Measurements from ENCODE around the gene TMEM8B. TPM values are rescaled to one million over a fixed set of nuclear protein-coding genes. Genes with fewer than 3 reads are reported as not detected.

Gene TMEM8B
- total and polyA plus RNA-seq, 10 of the 15 experiments (the other 5 are each of a cell fraction or from before 2014, with no cell fraction given) = 0.19 to 7.6 (median 2.5) TPM

DNA sequence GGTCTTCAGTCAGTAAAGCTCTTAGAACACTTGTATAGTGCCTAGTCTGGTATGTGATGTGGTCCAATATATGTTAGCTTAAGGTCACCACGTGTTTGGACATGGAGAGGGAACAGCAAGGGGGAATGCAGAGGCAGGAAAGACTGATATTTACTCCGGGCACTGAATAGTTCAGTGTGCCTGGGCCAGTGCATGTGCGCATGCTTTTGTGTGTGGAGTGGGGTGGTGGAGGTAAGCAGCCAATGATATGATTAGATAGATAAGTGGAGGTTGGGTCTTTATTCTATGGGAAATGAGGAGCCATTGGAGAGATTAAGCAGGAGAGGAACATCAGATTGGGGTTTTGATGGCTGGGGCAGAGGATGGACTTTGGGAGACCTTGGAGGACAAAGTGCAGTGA is 27.2 kb downstream of the TMEM8B start:
- FAIRE-seq = no peak
- ChIA-PET POLR2A (interaction anchor here (0.5 to 1.6 kb wide), 3 partner anchors 9 to 620 kb away, joined by 3 to 5 read pairs (median 5); partner anchors contain the start of gene HINT2), SMC1A (ENCODE audit: uncharacterized antibody, unreplicated experiment) (interaction anchor here (0.8 to 3.0 kb wide), 4 partner anchors 11 to 166 kb away, joined by 3 to 13 read pairs (median 4); no protein-coding TSS in a partner anchor), RAD21 (ENCODE audit: unreplicated experiment) (interaction anchor here (4.7 kb wide), 1 partner anchor 30 kb away, joined by 18 read pairs; no protein-coding TSS in a partner anchor), CTCF (interaction anchor here (1.4 to 12.7 kb wide), 5 partner anchors 8 to 68 kb away, joined by 3 to 92 read pairs (median 7); partner anchors contain the start of genes FAM221B and TMEM8B)
- no peaks in the 10 kb centered on the region for H3K79me2 ChIP-seq (ENCODE audit: control insufficient read depth, insufficient read depth, low read length)
- H4K20me1 ChIP-seq (ENCODE audit: control insufficient read depth, insufficient read depth) = no peaks in the 10 kb centered on the region
- H3K4me3 ChIP-seq = no peak overlapping the region
- TF ChIP-seq SMARCA5 (IDR thresholded peaks at IDR 0.05) (no peak), PAX8 (IDR thresholded peaks at IDR 0.05) (no peak), CREB1 (IDR thresholded peaks at IDR 0.05; ENCODE audit: low read depth) (no peak), ETV6 (conservative IDR thresholded peaks at IDR 0.05 in 1 of 2, IDR thresholded peaks at IDR 0.05 in 1 of 2; ENCODE audit: borderline replicate concordance in 1 of 2, low read depth in 1 of 2) (no peak)
- TF ChIP-seq, protein P1, sequence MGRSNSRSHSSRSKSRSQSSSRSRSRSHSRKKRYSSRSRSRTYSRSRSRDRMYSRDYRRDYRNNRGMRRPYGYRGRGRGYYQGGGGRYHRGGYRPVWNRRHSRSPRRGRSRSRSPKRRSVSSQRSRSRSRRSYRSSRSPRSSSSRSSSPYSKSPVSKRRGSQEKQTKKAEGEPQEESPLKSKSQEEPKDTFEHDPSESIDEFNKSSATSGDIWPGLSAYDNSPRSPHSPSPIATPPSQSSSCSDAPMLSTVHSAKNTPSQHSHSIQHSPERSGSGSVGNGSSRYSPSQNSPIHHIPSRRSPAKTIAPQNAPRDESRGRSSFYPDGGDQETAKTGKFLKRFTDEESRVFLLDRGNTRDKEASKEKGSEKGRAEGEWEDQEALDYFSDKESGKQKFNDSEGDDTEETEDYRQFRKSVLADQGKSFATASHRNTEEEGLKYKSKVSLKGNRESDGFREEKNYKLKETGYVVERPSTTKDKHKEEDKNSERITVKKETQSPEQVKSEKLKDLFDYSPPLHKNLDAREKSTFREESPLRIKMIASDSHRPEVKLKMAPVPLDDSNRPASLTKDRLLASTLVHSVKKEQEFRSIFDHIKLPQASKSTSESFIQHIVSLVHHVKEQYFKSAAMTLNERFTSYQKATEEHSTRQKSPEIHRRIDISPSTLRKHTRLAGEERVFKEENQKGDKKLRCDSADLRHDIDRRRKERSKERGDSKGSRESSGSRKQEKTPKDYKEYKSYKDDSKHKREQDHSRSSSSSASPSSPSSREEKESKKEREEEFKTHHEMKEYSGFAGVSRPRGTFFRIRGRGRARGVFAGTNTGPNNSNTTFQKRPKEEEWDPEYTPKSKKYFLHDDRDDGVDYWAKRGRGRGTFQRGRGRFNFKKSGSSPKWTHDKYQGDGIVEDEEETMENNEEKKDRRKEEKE (IDR thresholded peaks at IDR 0.05) = no peak
- TF ChIP-seq, protein P2, sequence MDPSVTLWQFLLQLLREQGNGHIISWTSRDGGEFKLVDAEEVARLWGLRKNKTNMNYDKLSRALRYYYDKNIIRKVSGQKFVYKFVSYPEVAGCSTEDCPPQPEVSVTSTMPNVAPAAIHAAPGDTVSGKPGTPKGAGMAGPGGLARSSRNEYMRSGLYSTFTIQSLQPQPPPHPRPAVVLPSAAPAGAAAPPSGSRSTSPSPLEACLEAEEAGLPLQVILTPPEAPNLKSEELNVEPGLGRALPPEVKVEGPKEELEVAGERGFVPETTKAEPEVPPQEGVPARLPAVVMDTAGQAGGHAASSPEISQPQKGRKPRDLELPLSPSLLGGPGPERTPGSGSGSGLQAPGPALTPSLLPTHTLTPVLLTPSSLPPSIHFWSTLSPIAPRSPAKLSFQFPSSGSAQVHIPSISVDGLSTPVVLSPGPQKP (IDR thresholded peaks at IDR 0.05; ENCODE audit: low read depth, low read length) = no peak
- DNase-seq (ENCODE audit: low read depth, low spot score) = no peak
- in situ Hi-C loops (cut with MboI) (no loop called here), intact Hi-C loops (cut with micrococcal nuclease; ENCODE audit: unreplicated experiment) (no loop called here)
- H3K36me3 ChIP-seq (ENCODE audit: control insufficient read depth in 2 of 2, insufficient read depth in 2 of 2, low read length in 1 of 2) = no peaks in the 10 kb centered on the region
- no peak overlapping the region for H3K4me2 ChIP-seq (ENCODE audit: control insufficient read depth, insufficient read depth)
- no peaks in the 10 kb centered on the region for H3K4me1 ChIP-seq (ENCODE audit: control insufficient read depth, insufficient read depth, low read length)
- H2AFZ ChIP-seq (ENCODE audit: control insufficient read depth, low read depth, low read length) = no peak overlapping the region
- ATAC-seq = no peak
- no peak overlapping the region for H3K27ac ChIP-seq (ENCODE audit: control insufficient read depth, insufficient read depth)
- BruUV-seq (replicated peaks) = no TSS peak
- 63% methylated on average over 3 of the region's 3 CpGs for WGBS (ENCODE audit: insufficient coverage, insufficient replicate concordance, low lambda C conversion rate, missing lambda C conversion rate)
- no peak overlapping the region for H3K9ac ChIP-seq (ENCODE audit: control insufficient read depth, insufficient read depth, low read length)
- no peaks in the 10 kb centered on the region for H3K9me3 ChIP-seq (replicated peaks; ENCODE audit: control insufficient read depth, insufficient read depth, low read length)
- no peaks in the 10 kb centered on the region for H3K27me3 ChIP-seq (replicated peaks in 1 of 2; ENCODE audit: control insufficient read depth in 2 of 2, insufficient read depth in 2 of 2, low read length in 1 of 2)

All from GM12878 (cell line).